Activated effector memory CD4-positive, alpha-beta T cell treated with Interleukin-2 at 50 U/mL for 16 hours (primary cell): ENCODE measurements around the gene ENAM.
"Not testable (repeated sequence)": the region's sequence is repeated elsewhere in the genome, so short reads cannot be mapped to it uniquely, and the experiment has no call there.

Experiments used
- DNase-seq: peaks from one replicate; pipeline ENCODE4 v3.0.0-alpha.2; 2020

The ENAM gene

GRCh38 chr4:70630162-70630561 is 1.6 kb downstream of the ENAM start:
- no peak for DNase-seq

GRCh38 chr4:70632028-70632427 is 3.5 kb downstream of the ENAM start:
- no peak for DNase-seq

GRCh38 chr4:70634482-70634881 is 5.9 kb downstream of the ENAM start:
- no peak for DNase-seq

- no peak for DNase-seq
Observed at GRCh38 chr4:70637239-70637913, 8.8 kb downstream of the ENAM start.

- DNase-seq = no peak
Observed at GRCh38 chr4:70640192-70640591, 11.6 kb downstream of the ENAM start.

GRCh38 chr4:70650741-70651140 is 22.2 kb downstream of the ENAM start:
- DNase-seq = not testable (repeated sequence)

GRCh38 chr4:70651864-70652506 is 23.4 kb downstream of the ENAM start:
- DNase-seq = no peak

- no peak for DNase-seq
Observed at GRCh38 chr4:70654605-70655011, 26.1 kb downstream of the ENAM start.

GRCh38 chr4:70657326-70657725 is 28.8 kb downstream of the ENAM start:
- no peak for DNase-seq

GRCh38 chr4:70658418-70658817 is 29.9 kb downstream of the ENAM start:
- no peak for DNase-seq

- no peak for DNase-seq
Observed at GRCh38 chr4:70660106-70660505, 31.6 kb downstream of the ENAM start.

GRCh38 chr4:70661309-70661922 is 32.9 kb downstream of the ENAM start:
- not testable (repeated sequence) for DNase-seq

GRCh38 chr4:70666369-70666768 is 37.8 kb downstream of the ENAM start, which contains the start of gene JCHAIN:
JCHAIN (minus strand) TSS chr4:70666508; CDS start chr4:70666490, 18 bp downstream.
- DNase-seq = no peak

GRCh38 chr4:70667740-70668535 is 39.4 kb downstream of the ENAM start:
- no peak for DNase-seq

- no peak for DNase-seq
Observed at GRCh38 chr4:70670332-70671014, 41.9 kb downstream of the ENAM start.

GRCh38 chr4:70671091-70671490 is 42.5 kb downstream of the ENAM start:
- DNase-seq = no peak

GRCh38 chr4:70674191-70674590 is 45.6 kb downstream of the ENAM start:
- no peak for DNase-seq

- DNase-seq = no peak
Observed at GRCh38 chr4:70674731-70675130, 46.2 kb downstream of the ENAM start.

GRCh38 chr4:70676554-70677090 is 48.1 kb downstream of the ENAM start:
- no peak for DNase-seq

- no peak for DNase-seq
Observed at GRCh38 chr4:70678383-70678999, 49.9 kb downstream of the ENAM start.

- DNase-seq = no peak
Observed at GRCh38 chr4:70680934-70681333, 52.4 kb downstream of the ENAM start.

- no peak for DNase-seq
Observed at GRCh38 chr4:70681704-70682103, 53.2 kb downstream of the ENAM start.
